VCaP (cell line): ENCODE data around the gene LRRC27.

Experiments used
- H3K27ac ChIP-seq: fragments of 450-650 bp; 2 replicates; pipeline ENCODE4 v1.5.1; 2017
- CTCF ChIP-seq: fragments of 450-650 bp; conservative IDR thresholded peaks from 2 replicates; pipeline ENCODE4 v1.5.1; 2017; ENCODE audit warnings: mild to moderate bottlenecking, moderate library complexity

The LRRC27 gene

GRCh38 chr10:132331601-132332432, at the start of gene LRRC27:
TSS of gene LRRC27 (plus strand) at chr10:132332193. CDS start at chr10:132333525, 1,332 bp downstream.
- TF ChIP-seq CTCF: no peak
- peak within 1 kb of the TSS; percentile 75 for H3K27ac ChIP-seq

- no peak for TF ChIP-seq CTCF
- H3K27ac ChIP-seq: no peak overlapping the region
Observed at GRCh38 chr10:132282667-132283603, 49.1 kb upstream of the LRRC27 start.

GRCh38 chr10:132283604-132284382, 48.2 kb upstream of the LRRC27 start:
- no peak for TF ChIP-seq CTCF
- H3K27ac ChIP-seq: no peak overlapping the region

GRCh38 chr10:132289439-132289838, 42.6 kb upstream of the LRRC27 start:
- no peak for TF ChIP-seq CTCF

GRCh38 chr10:132290631-132291030, 41.4 kb upstream of the LRRC27 start:
- no peak for TF ChIP-seq CTCF
- H3K27ac ChIP-seq: no peak overlapping the region

More at GRCh38 chr10:132289439-132289838, 42.6 kb upstream of the LRRC27 start:
- no peak overlapping the region for H3K27ac ChIP-seq

GRCh38 chr10:132291826-132292225, 40.2 kb upstream of the LRRC27 start:
- no peak overlapping the region for H3K27ac ChIP-seq
- no peak for TF ChIP-seq CTCF
